GM20431 (cell line): ENCODE results near the gene WBP4.
"Not testable (repeated sequence)": the region's sequence is repeated elsewhere in the genome, so short reads cannot be mapped to it uniquely, and the experiment has no call there.

Experiments
- in situ Hi-C: fragments of 300-500 bp; cut with MseI, MboI; formaldehyde crosslinking; loops from one replicate; pipeline ENCODE4 v1.15.0; 2020; ENCODE audit warnings: low sequenced_read_pairs; ENCODE audit not compliant: unreplicated experiment

WBP4 gene

GRCh38 chr13:41042419-41042818, 18.9 kb upstream of the WBP4 start:
- in situ Hi-C loops = not testable (repeated sequence)

GRCh38 chr13:41048640-41049039, 12.7 kb upstream of the WBP4 start:
- in situ Hi-C loops = no loop called here

GRCh38 chr13:41049480-41050440, 11.5 kb upstream of the WBP4 start:
- in situ Hi-C loops = no loop called here

GRCh38 chr13:41052441-41052840, 8.9 kb upstream of the WBP4 start:
- in situ Hi-C loops = no loop called here

GRCh38 chr13:41053384-41053826, 7.9 kb upstream of the WBP4 start:
- in situ Hi-C loops = no loop called here

GRCh38 chr13:41054212-41054877, 7.0 kb upstream of the WBP4 start:
- in situ Hi-C loops = no loop called here

- in situ Hi-C loops = no loop called here
Observed at GRCh38 chr13:41054919-41055619, 6.2 kb upstream of the WBP4 start.

GRCh38 chr13:41056194-41056593, 5.1 kb upstream of the WBP4 start:
- in situ Hi-C loops = no loop called here

GRCh38 chr13:41056826-41057711, 4.2 kb upstream of the WBP4 start:
- in situ Hi-C loops = no loop called here

GRCh38 chr13:41058295-41059070, 2.8 kb upstream of the WBP4 start:
- in situ Hi-C loops = no loop called here

GRCh38 chr13:41059456-41060081, 1.7 kb upstream of the WBP4 start:
- in situ Hi-C loops = no loop called here

- in situ Hi-C loops = no loop called here
Observed at GRCh38 chr13:41060082-41060723, 1.1 kb upstream of the WBP4 start.

- in situ Hi-C loops = no loop called here
Observed at GRCh38 chr13:41060724-41061074, 610 bp upstream of the WBP4 start.

GRCh38 chr13:41061914-41062837, 867 bp downstream of the WBP4 start:
- in situ Hi-C loops = no loop called here

- in situ Hi-C loops = no loop called here
Observed at GRCh38 chr13:41064493-41064892, 3.2 kb downstream of the WBP4 start.

- in situ Hi-C loops = no loop called here
Observed at GRCh38 chr13:41065078-41065477, 3.8 kb downstream of the WBP4 start.

- in situ Hi-C loops = no loop called here
Observed at GRCh38 chr13:41074523-41074922, 13.2 kb downstream of the WBP4 start.
